ENCODE measurements around the gene PPP1R15B. TPM values are rescaled to one million over a fixed set of nuclear protein-coding genes. Genes with fewer than 3 reads are reported as not detected.

Gene PPP1R15B
- total and polyA plus RNA-seq, 10 of the 15 experiments (the other 5 are each of a cell fraction or from before 2014, with no cell fraction given): 13.9 to 38.1 (median 26.5) TPM

DNA sequence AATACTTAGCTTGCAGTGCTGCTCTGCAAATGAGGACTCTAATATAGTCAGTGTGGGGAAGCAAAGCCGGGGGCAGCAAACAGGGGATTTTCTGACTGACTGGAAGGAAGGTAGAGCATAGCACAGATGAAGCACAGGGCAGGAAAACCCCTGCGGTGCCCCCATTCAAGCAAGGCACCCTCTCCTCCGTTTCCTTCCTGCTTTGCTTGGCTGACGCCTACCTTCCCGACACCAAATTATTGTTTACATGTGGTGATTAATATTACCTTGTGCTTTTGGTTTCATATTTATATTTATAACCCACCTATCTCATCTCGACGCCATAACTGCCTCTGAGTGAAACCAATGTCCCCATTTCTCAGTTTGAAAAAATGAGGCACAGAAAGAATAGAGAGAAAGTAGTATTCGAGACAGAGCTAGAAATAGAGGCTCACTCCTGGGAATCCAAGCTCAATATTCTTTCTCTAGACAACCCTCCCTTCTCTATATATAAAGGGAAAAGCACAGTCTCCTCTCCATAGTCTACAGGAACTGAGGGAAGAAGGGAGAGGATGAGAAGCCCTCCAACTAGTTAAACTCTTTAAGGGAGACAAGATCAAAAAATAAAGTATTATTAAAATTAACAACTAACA lies 41.6 kb upstream of the PPP1R15B start (continued):
- TF ChIP-seq, protein P1, sequence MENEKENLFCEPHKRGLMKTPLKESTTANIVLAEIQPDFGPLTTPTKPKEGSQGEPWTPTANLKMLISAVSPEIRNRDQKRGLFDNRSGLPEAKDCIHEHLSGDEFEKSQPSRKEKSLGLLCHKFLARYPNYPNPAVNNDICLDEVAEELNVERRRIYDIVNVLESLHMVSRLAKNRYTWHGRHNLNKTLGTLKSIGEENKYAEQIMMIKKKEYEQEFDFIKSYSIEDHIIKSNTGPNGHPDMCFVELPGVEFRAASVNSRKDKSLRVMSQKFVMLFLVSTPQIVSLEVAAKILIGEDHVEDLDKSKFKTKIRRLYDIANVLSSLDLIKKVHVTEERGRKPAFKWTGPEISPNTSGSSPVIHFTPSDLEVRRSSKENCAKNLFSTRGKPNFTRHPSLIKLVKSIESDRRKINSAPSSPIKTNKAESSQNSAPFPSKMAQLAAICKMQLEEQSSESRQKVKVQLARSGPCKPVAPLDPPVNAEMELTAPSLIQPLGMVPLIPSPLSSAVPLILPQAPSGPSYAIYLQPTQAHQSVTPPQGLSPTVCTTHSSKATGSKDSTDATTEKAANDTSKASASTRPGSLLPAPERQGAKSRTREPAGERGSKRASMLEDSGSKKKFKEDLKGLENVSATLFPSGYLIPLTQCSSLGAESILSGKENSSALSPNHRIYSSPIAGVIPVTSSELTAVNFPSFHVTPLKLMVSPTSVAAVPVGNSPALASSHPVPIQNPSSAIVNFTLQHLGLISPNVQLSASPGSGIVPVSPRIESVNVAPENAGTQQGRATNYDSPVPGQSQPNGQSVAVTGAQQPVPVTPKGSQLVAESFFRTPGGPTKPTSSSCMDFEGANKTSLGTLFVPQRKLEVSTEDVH (IDR thresholded peaks at IDR 0.05; ENCODE audit: low read depth, partially characterized antibody): no peak
- TF ChIP-seq IKZF2 (IDR thresholded peaks at IDR 0.05) (peak; percentile 73 to 79), TBL1XR1 (IDR thresholded peaks at IDR 0.05; ENCODE audit: low read depth, low read length) (peak; percentile 88; the same call in 1 of the 2 replicates), PAX5 (IDR thresholded peaks at IDR 0.05; ENCODE audit: borderline replicate concordance, low read depth, low read length) (peak; percentile 50; the same call in 1 of the 2 replicates), IKZF1 (conservative IDR thresholded peaks at IDR 0.05) (peak; percentile 85), SIX5 (IDR thresholded peaks at IDR 0.05; ENCODE audit: low read depth, low read length, severe bottlenecking) (no peak), PRDM15 (CRISPR knock-in tag; IDR thresholded peaks at IDR 0.05) (no peak), POU2F2 (IDR thresholded peaks at IDR 0.05; ENCODE audit: borderline replicate concordance, low read depth, low read length) (peak; percentile 28; the same call in 1 of the 3 replicates), SUZ12 (IDR thresholded peaks at IDR 0.05; ENCODE audit: unreplicated experiment) (no peak), NFIC (IDR thresholded peaks at IDR 0.05; ENCODE audit: low read depth, low read length) (peak; percentile 83), RELB (IDR thresholded peaks at IDR 0.05; ENCODE audit: low read depth) (peak; percentile 86), DPF2 (IDR thresholded peaks at IDR 0.05) (peak; percentile 70), ZNF217 (IDR thresholded peaks at IDR 0.05) (peak; percentile 98), CBX5 (IDR thresholded peaks at IDR 0.05; ENCODE audit: low read depth) (0 out of 2 replicates have a peak, but pooled peaks have one; percentile 52), EGR1 (IDR thresholded peaks at IDR 0.05; ENCODE audit: borderline replicate concordance in 1 of 2, low read depth in 2 of 2, low read length in 2 of 2) (peak in 1 of 2 experiments; percentile 74; a peak in 1 of 3 replicates), CHD2 (IDR thresholded peaks at IDR 0.05; ENCODE audit: borderline replicate concordance, low read depth, low read length) (peak; percentile 43; the same call in 1 of the 2 replicates)
- TF ChIP-seq, protein P2, sequence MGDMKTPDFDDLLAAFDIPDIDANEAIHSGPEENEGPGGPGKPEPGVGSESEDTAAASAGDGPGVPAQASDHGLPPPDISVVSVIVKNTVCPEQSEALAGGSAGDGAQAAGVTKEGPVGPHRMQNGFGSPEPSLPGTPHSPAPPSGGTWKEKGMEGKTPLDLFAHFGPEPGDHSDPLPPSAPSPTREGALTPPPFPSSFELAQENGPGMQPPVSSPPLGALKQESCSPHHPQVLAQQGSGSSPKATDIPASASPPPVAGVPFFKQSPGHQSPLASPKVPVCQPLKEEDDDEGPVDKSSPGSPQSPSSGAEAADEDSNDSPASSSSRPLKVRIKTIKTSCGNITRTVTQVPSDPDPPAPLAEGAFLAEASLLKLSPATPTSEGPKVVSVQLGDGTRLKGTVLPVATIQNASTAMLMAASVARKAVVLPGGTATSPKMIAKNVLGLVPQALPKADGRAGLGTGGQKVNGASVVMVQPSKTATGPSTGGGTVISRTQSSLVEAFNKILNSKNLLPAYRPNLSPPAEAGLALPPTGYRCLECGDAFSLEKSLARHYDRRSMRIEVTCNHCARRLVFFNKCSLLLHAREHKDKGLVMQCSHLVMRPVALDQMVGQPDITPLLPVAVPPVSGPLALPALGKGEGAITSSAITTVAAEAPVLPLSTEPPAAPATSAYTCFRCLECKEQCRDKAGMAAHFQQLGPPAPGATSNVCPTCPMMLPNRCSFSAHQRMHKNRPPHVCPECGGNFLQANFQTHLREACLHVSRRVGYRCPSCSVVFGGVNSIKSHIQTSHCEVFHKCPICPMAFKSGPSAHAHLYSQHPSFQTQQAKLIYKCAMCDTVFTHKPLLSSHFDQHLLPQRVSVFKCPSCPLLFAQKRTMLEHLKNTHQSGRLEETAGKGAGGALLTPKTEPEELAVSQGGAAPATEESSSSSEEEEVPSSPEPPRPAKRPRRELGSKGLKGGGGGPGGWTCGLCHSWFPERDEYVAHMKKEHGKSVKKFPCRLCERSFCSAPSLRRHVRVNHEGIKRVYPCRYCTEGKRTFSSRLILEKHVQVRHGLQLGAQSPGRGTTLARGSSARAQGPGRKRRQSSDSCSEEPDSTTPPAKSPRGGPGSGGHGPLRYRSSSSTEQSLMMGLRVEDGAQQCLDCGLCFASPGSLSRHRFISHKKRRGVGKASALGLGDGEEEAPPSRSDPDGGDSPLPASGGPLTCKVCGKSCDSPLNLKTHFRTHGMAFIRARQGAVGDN (IDR thresholded peaks at IDR 0.05): peak; percentile 49; the same call in 1 of the 2 replicates

Data from GM12878 (cell line).